IPS-NIHi11 (cell line): ENCODE results near the gene LMNTD1.

Experiments used
- DNase-seq: peaks from one replicate; pipeline ENCODE4 v3.0.0; 2012; ENCODE audit warnings: mixed read lengths, low spot score

Gene LMNTD1

DNA sequence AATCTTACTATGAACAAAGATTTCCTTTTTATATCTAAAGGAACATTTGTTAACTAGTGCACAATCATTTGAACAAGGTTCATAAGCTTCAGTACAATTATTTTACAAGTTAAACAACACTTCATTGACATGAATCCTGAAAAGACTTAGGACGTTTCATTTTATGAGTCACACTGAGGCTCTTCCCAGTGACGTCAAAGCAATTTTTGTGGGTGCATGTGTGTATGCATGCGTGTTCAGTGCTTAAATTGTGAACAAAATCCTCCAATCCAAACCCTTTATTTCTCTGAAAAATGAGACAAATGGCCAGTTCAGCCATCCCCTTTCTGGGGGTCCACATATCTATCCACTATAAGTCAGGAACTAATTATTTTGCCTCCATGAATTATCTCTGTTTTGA, 2.9 kb downstream of the LMNTD1 start:
- no peak for DNase-seq

DNA sequence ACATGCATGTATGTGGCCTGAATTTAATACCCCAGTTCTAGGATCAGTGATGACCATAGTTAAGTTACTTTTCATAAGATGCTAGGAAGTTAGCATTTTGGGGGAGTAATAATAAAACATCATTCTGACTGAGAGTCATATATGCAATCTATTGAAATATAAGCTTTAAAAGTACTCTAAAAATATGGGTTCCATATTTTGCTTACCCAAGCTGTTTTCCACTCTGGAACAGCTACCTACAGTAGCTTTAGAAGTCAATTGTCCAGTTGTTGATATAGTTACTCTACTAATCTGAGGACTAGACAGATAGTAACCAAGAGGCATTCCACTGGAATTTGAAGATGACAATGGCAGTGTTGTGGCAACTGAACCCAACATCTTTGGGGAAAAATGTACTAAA, 4.0 kb downstream of the LMNTD1 start:
- no peak for DNase-seq

DNA sequence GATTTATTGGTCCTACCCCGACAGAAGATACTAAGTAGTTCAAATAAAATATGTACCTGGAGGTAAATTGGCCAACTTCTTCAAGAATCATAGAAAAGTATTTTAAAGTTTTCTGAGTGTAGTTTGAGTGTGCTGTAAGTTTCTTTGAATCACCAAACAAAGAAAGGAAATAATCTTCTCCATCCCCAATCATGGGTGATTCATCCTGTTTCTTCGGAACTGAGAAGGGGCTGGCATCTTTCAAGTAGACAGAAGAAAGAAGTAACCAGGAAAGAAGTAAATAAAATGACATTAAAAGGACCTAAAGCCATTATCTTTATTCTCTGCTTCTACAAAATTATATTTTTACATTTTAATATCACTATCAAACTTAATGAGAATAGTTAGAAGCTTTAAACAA, 6.8 kb downstream of the LMNTD1 start:
- DNase-seq: no peak

GRCh38 chr12:25533150-25533549, 19.9 kb downstream of the LMNTD1 start:
- DNase-seq: no peak

DNA sequence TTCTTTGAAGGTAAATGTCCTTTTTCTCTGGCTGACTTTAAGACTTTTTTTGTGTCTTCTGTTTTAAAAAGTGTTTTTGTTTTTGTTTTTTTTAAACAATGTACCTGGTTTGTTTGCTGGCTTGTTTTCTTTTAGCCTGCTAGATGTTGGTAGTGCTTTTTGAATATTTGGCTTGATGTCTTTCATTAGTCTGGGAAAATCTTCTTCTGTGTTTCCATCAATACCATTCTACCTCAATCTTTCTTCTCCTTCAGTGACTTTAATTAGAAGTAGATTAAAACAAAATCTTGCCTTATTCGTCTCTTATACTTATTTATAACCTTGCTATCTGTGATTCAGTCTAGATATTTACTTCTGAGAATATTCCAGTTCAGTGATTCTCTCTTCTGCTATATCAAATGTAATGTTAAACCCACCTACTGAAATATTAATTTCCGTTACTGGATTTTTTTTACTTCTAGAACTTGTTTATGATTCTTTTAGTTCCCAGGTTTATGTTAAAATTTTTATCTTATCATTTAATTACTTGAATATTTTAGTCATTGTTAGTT, 21.5 kb downstream of the LMNTD1 start:
- no peak for DNase-seq

- no peak for DNase-seq
Measured at GRCh38 chr12:25529738-25530137, 23.3 kb downstream of the LMNTD1 start.

GRCh38 chr12:25526778-25527177, 26.3 kb downstream of the LMNTD1 start:
- DNase-seq: no peak

GRCh38 chr12:25524366-25524765, 28.7 kb downstream of the LMNTD1 start:
- no peak for DNase-seq

DNA sequence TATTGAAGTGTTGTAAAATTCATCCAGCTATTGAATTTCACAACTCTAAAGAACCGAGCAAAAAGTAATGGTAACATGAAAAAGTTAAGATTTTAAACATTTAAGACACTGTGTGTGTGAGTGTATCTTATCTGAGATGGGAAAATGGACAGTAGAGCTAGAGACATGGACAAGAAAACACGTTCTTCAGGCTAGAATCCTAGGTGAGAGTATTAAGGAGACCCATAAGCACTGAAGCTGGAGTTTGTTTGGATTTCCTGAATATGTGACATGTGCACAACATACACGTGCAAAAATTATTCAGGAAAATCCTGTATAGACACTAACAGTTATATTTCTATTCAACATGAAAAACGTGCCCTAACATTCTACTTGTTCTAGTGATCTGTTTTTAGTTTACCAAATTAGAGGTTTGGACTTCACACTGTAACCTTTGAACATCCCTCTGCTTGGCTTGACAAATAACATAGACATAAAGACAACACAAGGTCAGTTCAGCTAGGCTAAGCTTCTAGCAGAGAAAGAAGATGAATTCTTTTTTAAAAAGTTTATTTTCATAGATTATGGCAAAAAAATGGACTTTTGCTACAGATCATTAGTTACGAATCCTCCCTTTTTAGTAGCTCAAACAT, 31.3 kb downstream of the LMNTD1 start:
- no peak for DNase-seq

- DNase-seq: no peak
Measured at GRCh38 chr12:25518512-25518911, 34.6 kb downstream of the LMNTD1 start.

GRCh38 chr12:25504744-25505143, 48.3 kb downstream of the LMNTD1 start:
- DNase-seq: no peak

GRCh38 chr12:25503666-25504065, 49.4 kb downstream of the LMNTD1 start:
- DNase-seq: no peak

DNA sequence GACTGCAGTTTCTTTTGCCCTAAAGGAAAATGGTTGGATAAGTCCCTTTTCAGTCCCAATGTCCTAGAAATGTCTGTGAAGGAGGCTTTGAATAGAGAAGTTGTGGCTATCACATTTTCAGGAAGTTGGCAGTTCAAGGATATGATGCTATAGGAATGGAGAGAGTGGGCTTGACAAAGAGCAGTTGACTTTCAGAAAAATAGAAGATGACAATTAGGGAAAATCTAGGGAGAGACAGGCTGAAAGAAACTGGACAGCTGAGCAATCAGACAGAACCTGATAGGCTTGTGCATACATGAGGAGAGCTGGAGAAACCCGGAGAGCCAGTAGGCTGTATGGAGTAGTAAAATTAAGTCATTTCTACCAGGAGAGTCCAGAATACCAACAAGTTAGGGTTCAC, 50.5 kb downstream of the LMNTD1 start:
- no peak for DNase-seq

GRCh38 chr12:25502118-25502517, 51.0 kb downstream of the LMNTD1 start:
- DNase-seq: no peak

GRCh38 chr12:25501549-25501948, 51.5 kb downstream of the LMNTD1 start:
- no peak for DNase-seq

DNA sequence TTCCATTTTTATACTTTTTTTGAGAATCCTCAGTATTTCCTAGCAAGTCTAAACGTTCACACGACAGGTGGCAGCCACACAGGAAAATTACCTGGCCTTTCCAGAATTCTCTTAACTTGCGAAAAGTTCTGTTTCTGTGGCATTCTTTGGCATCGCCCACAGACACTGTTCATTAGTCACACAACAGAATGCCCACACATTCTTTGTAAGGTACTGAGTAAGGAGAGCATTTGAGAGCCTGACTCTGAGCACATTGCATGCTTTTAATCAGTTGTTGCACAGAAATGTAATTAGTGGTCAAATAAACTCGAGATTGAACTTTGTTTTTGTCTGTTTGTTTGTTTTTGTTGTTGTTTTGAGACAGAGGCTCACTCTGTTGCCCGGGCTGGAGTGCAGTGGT, 52.4 kb downstream of the LMNTD1 start:
- no peak for DNase-seq

GRCh38 chr12:25497021-25497420, 56.1 kb downstream of the LMNTD1 start:
- no peak for DNase-seq

DNA sequence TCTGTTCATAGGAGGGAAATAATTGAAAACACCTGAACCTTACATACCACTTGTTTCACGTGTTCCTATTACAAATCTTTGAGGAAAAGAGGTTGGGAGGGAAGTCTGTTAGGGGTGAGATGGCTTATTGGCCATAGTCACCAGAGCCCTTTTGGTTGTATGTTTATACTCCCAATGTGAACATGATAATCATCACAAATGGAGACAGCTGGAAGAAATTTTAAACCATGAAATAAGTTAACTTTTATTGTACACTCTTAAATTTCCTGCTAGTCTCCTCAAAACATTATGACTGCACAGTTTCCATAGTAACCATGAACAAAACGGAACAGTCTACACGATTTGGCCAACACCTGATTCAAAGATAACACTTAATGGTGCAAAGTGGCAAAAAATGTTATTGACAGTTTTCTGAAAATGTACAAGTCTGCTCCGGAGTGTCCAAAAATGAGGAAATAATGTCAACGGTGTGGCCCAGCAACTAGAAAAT, 56.9 kb downstream of the LMNTD1 start:
- no peak for DNase-seq

DNA sequence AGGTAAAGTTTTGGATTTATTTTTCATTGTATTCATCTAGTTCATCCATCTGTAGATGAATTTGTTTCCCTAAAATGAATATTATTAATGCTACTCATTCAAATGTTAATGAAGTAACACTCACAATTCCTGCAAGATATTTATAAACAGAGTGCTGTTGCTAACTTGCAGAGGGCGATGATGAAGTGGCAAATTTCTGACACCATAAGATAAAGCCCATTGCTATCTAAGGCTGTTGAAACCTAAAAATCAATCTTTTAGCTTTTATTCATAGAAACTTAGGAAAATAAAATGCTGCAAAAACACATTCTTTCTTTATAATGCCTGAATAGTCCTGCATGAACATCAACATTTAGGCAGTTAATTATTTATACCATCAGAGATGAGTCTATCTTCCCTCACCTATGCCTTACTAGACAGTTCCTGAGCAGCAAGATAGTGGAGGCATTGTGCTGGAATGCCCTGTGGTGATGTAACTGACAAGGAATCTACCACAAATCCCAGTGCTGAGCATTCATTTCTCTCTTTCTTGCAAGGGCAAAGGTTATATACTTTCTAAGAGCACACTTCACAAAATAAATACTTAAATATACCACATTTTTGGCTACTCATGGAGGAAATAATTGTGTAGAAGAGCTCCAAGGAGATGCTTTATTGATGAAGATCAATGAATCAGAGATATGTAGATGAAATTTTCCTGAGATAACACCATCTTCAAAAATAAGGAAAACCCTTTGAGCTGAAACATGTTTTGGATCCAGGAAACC, 57.6 kb downstream of the LMNTD1 start:
- DNase-seq: no peak

GRCh38 chr12:25494926-25495325, 58.2 kb downstream of the LMNTD1 start:
- DNase-seq: no peak

- DNase-seq: no peak
Measured at GRCh38 chr12:25493682-25494081, 59.4 kb downstream of the LMNTD1 start.

GRCh38 chr12:25491396-25492325, 61.4 kb downstream of the LMNTD1 start:
- DNase-seq: peak; percentile 28
